HG03469 (cell line): ENCODE measurements around the gene FGD4.

Experiments used
- ATAC-seq: cut with Tn5 transposase; IDR thresholded peaks from one replicate; pipeline ENCODE4 v1.9.1; 2021; ENCODE audit warnings: mild to moderate bottlenecking, moderate library complexity, moderate number of reproducible peaks; ENCODE audit not compliant: unreplicated experiment

Gene FGD4

DNA sequence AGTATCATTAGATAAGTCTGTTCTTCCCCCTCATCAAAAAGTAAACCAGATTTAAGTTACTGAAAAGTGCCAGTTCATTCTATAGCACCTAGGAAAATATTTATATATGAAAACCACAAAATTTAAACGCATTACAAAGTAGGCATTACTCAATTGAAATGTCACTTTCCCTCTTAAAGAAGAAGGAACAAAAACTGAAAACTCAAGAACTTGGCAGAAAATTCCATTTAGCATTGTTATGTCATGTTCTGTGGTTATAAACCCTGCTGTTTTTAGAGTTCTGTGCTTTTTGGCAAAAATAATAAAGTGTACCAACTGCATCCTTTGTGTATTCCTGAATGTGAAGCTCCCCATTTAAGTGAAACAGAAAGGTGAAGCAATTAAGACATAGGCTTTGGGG is 3.6 kb downstream of the FGD4 start:
- no peak for ATAC-seq

DNA sequence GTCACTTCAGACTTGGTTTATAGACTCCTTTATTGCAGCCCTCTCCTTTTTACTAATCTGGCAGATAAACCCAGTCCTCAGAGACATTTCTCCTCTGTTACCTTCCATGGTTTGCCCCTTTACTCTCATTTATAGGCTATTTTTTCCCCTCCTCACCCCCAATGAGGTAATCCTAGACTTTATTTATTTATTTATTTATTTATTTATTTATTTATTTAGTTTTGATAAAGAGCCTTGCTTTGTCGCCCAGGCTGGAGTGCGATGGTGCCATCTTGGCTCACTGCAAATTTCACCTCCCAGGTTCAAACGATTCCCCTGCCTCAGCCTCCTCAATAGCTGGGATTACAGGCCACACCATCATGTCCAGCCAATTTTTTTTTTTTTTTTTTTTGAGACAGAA is 8.4 kb downstream of the FGD4 start:
- ATAC-seq = no peak

DNA sequence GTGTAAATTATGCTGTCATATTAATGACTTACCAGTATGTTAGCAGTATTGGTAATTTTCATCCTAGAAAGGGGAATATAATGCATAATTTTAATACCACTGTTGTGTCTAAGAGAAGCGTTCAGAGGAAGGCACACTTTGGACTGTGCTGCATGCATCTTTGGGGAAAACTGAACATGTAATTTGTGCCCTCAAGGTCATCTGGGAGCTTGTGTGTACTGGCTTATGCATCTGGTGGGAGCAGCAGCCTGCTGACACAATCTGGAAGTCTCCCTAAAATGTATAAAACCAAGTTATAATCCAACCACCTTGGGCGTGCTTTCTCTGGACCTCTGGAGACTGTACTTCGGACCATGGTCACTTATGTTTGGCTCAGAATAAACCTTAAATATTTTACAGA is 14.1 kb downstream of the FGD4 start:
- ATAC-seq = no peak

DNA sequence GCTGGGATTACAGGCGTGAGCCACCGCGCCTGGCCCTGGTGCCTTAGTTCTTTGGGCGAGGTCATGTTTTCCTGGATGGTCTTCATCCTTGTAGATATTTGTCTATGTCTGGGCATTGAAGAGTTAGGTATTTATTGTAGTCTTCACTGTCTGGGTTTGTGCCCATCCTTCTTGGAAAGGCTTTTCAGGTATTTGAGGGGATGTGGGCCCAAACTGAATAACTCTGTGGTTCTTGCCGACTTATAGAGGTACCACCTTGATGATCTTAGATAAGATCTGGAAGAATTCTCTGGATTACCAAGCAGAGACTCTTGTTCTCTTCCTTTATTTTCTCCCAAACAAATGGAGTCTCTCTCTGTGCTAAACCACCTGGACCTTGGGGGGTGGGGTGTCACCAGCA is 18.9 kb downstream of the FGD4 start:
- ATAC-seq = no peak

DNA sequence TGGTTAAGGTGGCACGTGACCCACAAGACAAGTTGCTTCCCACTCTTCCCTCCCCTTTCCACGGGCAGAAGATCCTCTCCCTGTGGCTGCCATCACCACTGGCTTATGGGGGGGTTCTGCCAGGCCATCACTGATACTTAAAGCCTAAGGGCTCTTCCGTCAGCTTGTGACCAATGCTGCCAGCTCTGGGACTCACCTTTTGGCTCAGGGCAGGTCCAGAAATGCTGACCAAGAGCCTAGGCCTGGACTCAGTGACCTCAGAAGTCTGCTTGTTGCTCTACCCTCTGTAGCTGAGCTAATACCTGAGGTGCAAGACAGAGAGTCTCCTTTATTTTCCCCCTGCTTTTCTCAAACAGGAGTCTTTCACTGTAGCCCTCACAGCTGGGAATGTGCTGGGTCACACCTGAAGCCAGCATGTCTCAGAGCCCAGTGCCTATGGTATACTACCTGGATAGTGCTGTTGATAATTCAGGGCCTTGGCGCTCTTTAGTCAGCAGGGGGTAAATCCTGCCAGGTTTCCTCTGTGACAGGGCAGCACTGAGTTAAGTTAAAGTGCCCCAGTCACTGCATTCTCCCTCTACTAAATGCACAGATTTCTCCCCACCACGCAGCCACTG is 19.7 kb downstream of the FGD4 start:
- ATAC-seq = no peak

DNA sequence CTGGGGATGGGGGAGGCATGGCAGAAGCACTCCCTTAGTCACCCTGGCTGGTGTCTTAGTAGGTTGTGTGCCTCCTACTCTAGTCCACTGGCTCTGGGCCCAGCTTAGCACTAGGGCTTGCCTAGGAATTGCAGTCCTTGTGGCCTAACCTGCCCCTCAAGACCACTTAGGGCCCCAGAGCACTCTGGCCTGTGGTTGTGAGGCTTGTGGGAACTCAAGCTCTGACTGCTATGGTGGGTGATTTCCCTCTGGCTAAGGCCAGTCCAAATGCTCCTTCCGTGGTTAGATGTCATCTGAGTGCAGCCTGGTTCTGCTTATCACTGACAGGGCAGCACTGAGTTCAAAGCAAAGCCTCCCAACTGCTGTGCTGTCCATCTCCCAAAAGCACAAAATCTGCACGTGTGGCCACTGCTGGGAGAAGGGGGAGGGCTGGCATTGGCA is 20.2 kb downstream of the FGD4 start:
- peak; percentile 75 for ATAC-seq

DNA sequence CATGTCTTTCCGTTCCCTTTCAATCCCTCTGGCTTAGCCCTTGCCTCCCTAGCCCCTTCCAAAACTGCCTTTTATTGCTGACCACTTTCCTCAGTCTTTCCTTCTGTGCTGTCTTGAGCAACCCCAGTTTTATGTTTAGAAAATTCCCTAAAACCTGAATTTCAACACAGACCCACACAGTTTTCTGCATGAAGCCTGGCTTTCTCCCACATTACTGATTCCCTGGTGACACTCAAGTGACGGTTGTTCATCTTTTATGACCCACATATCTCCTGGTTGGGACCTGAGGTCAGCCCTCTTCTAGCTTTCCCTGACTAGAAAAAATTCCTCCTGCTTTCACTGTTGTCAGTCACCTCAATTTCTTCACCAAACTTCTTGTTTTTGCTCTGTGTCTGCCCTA is 21.0 kb downstream of the FGD4 start:
- ATAC-seq = no peak

DNA sequence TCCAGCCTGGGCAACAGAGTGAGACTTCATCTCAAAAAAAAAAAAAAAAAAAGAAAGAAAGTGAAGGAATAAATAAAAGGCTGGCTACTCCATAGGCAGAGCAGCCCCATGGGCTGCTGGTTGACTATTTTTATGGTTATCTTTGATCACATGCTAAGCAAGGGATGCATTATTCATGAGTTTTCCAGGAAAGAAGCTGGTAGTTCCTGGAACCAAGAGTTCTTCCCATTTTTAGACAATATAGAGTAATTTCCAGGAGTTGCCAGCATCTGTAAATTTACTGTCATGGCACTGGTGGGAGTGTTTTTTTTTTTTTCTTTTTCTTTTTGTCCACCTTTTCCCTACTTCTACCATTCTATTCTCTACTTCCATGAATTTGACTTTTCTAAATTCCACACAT is 24.2 kb downstream of the FGD4 start:
- no peak for ATAC-seq

DNA sequence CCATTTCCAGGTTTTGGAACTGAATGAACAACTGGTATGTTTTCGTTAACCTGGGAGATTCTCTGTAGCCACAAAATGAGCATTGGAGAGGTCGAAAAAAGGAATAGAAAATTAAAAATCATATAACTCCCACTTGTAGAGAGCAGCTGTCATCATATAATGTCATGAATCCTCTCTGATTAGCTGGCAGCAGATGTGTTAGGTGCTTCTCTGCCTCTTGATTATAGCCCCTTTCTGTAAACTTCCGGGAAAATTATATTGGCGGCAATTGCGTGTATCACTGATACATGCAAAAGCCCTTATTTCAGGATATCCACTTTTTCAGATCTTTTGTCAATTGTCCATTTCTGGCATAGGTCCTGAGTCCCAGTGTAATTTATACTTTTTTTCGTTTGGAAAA is 31.7 kb downstream of the FGD4 start:
- no peak for ATAC-seq

DNA sequence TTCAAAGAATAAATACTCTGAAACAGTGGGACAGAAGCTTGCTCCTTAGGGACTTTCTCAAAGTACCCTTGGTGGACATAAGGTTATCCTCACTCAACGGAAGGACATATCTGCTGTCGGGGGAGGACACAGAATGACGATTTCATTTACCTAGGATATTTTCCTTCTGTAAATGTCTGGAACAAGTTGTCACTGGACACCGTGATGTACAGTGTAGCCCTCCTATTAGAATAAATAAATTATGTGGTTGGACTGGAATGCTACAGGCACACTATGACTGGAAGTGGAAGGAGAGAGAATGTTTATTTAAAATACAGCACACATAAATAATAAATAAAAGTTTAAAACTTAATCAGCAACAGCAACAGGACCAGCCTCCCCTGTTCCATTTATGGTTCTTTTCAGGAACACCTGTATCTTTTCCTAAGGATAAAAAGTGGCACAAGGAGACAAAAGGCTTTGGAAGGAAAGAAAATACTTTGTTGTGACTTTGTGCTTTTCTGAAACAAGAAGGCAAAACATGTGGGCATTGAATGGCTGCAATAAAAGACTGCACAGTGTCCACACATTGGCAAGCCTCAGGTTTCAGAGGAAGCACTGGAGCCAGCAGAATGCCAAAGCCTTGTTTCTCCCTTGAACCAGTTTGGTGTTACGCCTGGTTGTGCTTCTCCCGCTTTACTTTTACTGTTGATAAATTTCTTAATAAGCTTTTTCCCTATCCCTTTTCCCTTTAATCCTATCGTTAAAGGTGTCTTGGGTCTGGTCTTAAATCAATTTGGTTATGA is 36.8 kb downstream of the FGD4 start:
- ATAC-seq = no peak

DNA sequence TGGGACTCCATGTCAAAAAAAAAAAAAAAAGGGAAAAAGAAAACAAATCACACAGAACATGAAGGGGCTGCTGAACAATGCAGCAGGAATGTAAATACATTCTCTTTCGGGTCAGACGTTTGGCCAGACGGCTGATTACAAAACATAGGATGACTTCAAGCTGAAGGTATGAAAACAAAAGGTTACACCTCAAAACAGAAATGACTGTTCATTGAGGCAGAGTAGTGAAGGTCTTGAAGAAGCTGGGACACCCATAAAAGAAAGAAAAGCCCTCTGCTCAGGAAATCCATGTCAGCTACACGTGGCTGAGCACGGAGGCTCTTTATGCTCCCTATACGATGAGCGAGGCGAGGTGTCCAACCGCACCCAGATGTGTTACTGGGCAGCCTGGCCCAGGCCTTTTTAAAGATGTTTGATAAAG is 37.7 kb downstream of the FGD4 start:
- ATAC-seq = no peak

DNA sequence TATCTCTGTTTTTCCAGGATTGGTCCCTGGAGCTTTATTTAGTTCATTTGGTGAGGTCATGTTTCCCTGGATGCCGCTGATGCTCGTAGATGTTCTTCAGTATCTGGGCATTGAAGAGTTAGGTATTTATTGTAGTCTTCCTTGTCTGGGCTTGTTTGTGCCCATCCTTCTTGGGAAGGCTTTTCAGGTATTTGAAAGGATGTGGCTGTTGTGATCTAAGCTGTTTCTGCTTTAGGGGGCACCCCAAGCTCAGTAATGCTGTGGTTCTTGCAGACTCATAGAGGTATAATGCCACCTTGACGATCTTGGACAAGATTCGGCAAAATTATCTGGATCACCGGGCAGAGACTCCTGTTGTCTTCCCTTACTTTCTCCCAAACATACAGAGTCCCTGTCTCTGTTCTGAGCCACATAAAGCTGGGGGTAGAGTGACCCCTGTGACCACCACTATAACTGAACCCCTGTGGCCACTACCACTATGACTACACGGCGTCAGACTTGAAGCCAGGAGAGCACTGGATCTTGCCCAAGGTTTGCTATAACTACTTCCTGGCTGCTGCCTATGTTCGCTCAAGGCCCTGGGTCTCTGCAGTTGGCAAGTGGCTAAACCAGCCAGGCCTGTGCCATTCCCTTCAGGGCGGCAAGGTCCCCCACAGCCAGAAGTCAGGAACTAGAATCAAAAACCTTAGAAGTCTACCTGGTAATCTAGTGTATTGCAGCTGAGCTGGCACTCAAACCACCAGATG is 40.9 kb downstream of the FGD4 start:
- no peak for ATAC-seq

DNA sequence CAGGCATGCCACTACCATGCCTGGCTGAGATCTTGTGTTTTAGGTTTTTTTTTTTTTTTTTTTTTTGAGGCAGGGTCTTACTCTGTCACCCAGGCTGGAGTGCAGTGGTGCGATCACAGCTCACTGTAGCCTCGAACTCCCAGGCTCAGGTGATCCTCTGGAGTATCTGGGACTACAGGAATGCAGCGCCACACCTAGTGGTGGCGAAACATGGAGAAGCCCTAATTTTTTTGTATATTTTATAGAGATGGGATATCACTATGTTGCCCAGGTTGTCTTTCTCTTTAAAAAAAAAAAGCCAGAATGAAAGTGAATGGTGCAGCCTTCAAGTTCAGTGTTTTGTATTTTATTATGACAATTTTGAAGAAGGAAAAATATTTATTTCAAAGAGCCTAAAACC is 44.1 kb downstream of the FGD4 start:
- ATAC-seq = no peak

DNA sequence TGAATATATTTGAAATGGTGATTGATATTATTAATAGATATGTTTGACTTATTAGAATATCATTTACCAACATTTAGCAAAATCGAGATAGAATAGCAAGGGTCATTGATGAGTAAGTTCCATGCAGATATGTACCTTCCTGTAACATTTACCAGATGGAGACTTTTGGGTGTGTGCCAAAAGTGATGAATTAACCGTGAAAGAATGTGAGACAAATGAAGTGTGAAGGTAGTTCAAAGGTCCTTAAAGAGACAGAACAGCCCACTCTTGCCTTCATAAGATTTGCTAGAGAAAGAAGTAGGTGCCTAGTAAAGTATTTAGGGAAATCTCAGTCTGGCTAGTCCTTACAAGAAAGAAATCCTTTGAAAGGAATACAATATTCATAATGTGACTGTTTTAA is 45.5 kb downstream of the FGD4 start:
- ATAC-seq = no peak

DNA sequence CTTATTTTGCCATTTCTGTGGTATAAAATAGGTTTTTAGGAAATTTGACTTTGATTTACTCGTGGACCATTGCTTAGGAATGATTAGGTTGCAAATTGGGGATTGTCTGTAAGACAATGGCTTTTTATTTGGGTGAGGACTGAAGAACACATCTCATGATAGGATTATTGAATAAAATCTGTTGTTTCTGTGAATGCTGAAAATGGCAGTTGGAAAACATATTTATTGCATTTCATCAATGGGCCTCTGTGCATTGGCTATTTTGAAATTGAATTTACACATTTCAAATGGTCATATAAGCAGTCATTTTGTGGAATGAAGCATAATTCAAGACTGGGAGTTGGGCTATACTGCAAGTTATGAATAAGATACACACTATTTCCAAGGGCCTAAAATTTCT is 46.0 kb downstream of the FGD4 start:
- no peak for ATAC-seq

DNA sequence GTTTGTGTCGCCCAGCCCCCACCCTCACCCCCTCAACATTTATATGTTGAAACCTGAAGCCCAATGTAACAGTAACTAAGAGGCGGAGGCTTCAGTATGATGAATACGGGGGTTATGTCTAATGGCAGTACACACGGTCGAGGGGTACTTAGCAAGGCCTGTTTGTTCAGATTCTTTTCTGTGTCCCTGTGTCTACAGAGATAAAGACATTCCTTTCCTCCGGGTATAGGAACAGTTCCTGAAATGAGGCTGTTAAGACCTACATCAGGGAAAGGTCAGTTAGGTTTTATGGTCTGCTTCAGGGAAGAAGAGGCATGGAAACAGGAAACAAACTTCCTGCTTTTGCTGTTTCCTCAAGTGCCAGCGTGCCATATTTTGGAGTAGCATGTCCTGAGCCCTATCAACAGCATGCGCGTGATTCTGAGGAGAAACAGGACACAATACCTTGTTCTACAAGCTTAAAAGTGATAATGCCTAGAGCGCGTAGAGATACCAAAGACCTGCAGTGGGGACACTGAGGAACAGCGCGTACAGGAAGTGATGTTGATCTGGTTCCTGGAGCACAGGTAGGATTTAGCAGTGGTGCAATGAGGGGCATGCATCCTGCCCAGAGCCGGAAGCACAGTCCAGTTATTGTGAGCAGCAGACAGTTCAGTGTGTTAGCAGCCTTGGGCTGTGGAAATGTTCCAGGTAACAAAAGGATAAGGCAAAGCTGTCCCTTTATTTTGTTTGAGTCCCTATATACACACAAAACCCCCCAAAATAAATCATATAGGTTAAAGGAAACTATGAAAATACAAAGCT is 47.2 kb downstream of the FGD4 start:
- ATAC-seq = no peak

DNA sequence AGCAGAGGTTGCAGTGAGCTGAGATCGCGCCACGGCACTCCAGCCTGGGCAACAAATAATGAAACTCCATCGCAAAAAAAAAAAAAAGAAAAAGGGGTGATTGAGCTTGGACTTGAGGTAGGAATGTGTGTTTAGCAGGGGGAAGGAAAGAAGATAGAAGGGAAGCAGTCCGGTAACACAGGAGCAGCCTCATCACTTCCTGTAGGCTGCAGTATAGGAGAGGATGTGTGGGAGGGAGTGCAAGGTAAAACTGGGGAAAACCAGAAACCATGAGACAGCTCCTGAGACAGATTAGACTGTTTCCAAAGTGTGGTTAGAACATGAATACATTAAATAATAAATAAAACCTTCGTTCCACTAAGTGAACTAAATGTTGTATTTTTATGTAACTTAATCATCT is 49.2 kb downstream of the FGD4 start:
- no peak for ATAC-seq

DNA sequence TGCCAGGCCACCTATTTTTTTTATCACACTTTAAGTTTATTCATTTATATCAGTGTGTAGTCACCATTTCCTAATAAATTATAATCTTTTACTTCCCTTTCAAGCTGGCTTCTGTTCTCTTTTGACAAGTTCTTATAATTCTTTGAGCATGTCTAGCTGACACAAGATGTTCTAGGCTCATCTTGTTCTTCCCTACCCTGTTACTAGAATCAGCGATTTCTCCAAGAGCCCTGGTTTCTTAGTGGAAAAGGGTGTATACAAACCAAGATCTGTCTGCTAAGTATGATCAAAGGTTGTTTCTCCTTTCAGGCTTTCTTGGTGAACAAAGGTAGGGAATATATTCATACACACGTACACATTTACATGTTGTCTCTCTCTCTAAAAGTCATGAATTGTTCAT is 51.0 kb downstream of the FGD4 start:
- ATAC-seq = no peak

DNA sequence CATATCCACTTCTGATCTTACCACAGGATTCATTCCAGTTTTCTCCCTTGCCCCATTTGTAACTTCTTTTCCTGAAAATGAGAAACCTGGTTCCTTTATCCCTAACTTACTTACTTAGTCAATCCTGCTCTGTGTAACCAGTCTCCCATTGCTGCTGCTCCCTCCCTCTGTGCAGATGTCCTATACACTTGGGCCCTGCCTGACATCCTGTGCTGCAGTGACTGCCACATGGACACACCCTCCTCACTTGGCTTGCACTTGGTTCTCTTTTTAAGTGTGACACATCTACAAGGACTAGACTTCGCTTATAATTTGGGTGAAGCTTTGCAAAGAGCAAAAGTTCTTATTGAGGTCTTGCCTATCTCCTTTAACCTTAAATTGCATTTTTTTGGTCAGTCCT is 51.4 kb downstream of the FGD4 start:
- ATAC-seq = no peak

DNA sequence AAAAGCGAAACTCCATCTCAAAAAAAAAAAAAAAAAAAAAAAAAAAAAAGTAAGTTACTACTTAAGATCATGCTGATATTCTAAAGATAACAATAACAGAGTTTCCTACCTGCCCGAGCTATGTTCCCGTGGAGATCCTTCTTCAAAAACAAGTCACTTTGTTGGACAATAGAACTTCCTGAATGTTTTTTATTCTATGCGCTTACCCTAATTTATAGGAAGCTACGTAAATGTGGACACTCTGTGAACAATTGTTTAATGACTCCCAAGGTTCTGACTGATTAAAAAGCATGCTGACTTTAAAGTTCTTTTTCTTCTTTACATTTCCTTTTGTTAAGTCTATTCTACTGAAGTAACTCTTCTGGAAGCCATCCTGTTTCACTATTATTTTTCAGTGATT is 52.5 kb downstream of the FGD4 start:
- no peak for ATAC-seq

DNA sequence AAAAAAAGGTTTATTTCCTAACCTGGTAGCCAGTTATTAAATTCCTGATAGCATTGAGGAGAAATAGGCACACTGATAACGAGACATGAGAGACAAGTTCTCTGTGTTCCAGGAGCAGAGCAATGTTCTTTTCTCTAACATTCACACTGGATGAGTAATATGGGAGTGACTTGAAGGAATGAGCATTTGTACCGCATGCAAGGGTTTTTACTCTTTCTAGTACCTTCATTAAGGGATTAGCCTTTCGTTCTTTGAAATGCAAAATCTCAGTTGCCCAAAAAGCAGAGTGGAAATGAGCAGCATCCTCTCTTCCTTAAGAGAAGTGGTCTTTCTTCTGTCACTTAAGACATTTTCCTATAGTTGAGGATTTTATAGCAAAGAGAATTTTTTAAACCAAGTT is 54.7 kb downstream of the FGD4 start:
- ATAC-seq = no peak
